ENCODE data around the gene VAV3. TPM values are rescaled to one million over a fixed set of nuclear protein-coding genes. Genes with fewer than 3 reads are reported as not detected.

The VAV3 gene
- total and polyA plus RNA-seq, 12 donors, result 1.1 to 8.5 (median 4.1) TPM

GRCh38 chr1:107525145-107525544, 439.8 kb downstream of the VAV3 start:
- no peaks in the 10 kb centered on the region for H3K4me1 ChIP-seq (replicated peaks in 1 of 2)
- intact Hi-C loops (cut with DNase I), result no loop called here
- H3K27me3 ChIP-seq, result no peaks in the 10 kb centered on the region
- no peak overlapping the region for H3K27ac ChIP-seq
- H3K4me3 ChIP-seq, result no peak overlapping the region
- no peak for TF ChIP-seq POLR2A (IDR thresholded peaks at IDR 0.05)
- no peak for TF ChIP-seq CTCF (IDR thresholded peaks at IDR 0.05)
- DNase-seq, result no peak
- 90 to 95% (median 93%) methylated on average over 1 of the region's 1 CpG for WGBS, 4 donors
- H3K9me3 ChIP-seq (replicated peaks in 1 of 3), result no peaks in the 10 kb centered on the region
- H3K36me3 ChIP-seq (replicated peaks in 1 of 2), result no peaks in the 10 kb centered on the region

- 60 to 83% (median 71%) methylated on average over 2 of the region's 2 CpGs for WGBS, 4 donors
- intact Hi-C loops (cut with DNase I), result no loop called here
Observed at GRCh38 chr1:107524301-107524700, 440.7 kb downstream of the VAV3 start.

GRCh38 chr1:107523736-107524135, 441.2 kb downstream of the VAV3 start:
- no peak for TF ChIP-seq CTCF (IDR thresholded peaks at IDR 0.05)
- no peak for TF ChIP-seq POLR2A (IDR thresholded peaks at IDR 0.05)

More at GRCh38 chr1:107524301-107524700, 440.7 kb downstream of the VAV3 start:
- no peaks in the 10 kb centered on the region for H3K36me3 ChIP-seq (replicated peaks in 1 of 2)
- no peak overlapping the region for H3K27ac ChIP-seq
- no peaks in the 10 kb centered on the region for H3K9me3 ChIP-seq (replicated peaks in 1 of 3)
- H3K4me3 ChIP-seq, result no peak overlapping the region
- no peaks in the 10 kb centered on the region for H3K27me3 ChIP-seq
- H3K4me1 ChIP-seq (replicated peaks in 1 of 2), result no peaks in the 10 kb centered on the region
- no peak for DNase-seq
- TF ChIP-seq CTCF (IDR thresholded peaks at IDR 0.05), result no peak
- no peak for TF ChIP-seq POLR2A (IDR thresholded peaks at IDR 0.05)

GRCh38 chr1:107523061-107523460, 441.9 kb downstream of the VAV3 start:
- no peaks in the 10 kb centered on the region for H3K36me3 ChIP-seq (replicated peaks in 1 of 2)
- H3K4me1 ChIP-seq (replicated peaks in 1 of 2), result no peaks in the 10 kb centered on the region
- no peaks in the 10 kb centered on the region for H3K27me3 ChIP-seq
- H3K27ac ChIP-seq, result no peak overlapping the region
- WGBS, 4 donors, result 60 to 69% (median 64%) methylated on average over 4 of the region's 4 CpGs
- no peaks in the 10 kb centered on the region for H3K9me3 ChIP-seq (replicated peaks in 1 of 3)
- no peak for TF ChIP-seq POLR2A (IDR thresholded peaks at IDR 0.05)
- TF ChIP-seq CTCF (IDR thresholded peaks at IDR 0.05), result no peak
- DNase-seq, result no peak
- intact Hi-C loops (cut with DNase I), result no loop called here
- no peak overlapping the region for H3K4me3 ChIP-seq

More at GRCh38 chr1:107523736-107524135, 441.2 kb downstream of the VAV3 start:
- H3K4me3 ChIP-seq, result no peak overlapping the region
- intact Hi-C loops (cut with DNase I), result no loop called here
- WGBS, 4 donors, result 49 to 67% (median 59%) methylated on average over 4 of the region's 4 CpGs
- H3K9me3 ChIP-seq (replicated peaks in 1 of 3), result no peaks in the 10 kb centered on the region
- no peaks in the 10 kb centered on the region for H3K36me3 ChIP-seq (replicated peaks in 1 of 2)
- H3K27me3 ChIP-seq, result no peaks in the 10 kb centered on the region
- no peak for DNase-seq
- H3K27ac ChIP-seq, result no peak overlapping the region
- no peaks in the 10 kb centered on the region for H3K4me1 ChIP-seq (replicated peaks in 1 of 2)

Small RNA genes within 50 kb of the gene (microRNA-seq; reads per million reads assigned to microRNA genes)
- 0 reads per million in 3 donors for gene MIR7852

Small RNA genes within 50 kb of the gene (small RNA-seq; reads per million reads assigned to genes)
- gene MIR7852, result 0 reads per million in 2 donors

Other genes with a start within 250 kb of the VAV3 start
- 10 to 100 TPM; 18.8 to 38.5 (median 29.4) TPM for gene SLC25A24, start 235.2 kb upstream of the VAV3 start, total RNA-seq
- 10 to 100 TPM in 1 of 3 donors, 1 to 10 TPM in 2; 3.9 to 24.7 (median 5.1) TPM for gene SLC25A24, start 235.2 kb upstream of the VAV3 start, polyA plus RNA-seq

Data from adrenal gland (tissue), 12 donors.